Measurements from ENCODE around the gene RNF114. TPM values are rescaled to one million over a fixed set of nuclear protein-coding genes. Genes with fewer than 3 reads are reported as not detected.
"Not testable (repeated sequence)": the region's sequence is repeated elsewhere in the genome, so short reads cannot be mapped to it uniquely, and the experiment has no call there.

The RNF114 gene
- total RNA-seq, 1 donor from 2014 or later = 45.4 TPM

- no peaks in the 10 kb centered on the region for H3K36me3 Mint-ChIP-seq (ENCODE audit: low read depth)
- peak; percentile 81 for DNase-seq (ENCODE audit: low spot score)
- TF ChIP-seq CTCF (IDR thresholded peaks at IDR 0.05) = no peak
- no peaks in the 10 kb centered on the region for H3K27me3 Mint-ChIP-seq (ENCODE audit: low read depth)
- peaks cover 48% of the 10 kb centered on the region for H3K4me1 Mint-ChIP-seq (ENCODE audit: low read depth)
- no peaks in the 10 kb centered on the region for H3K9me3 Mint-ChIP-seq (ENCODE audit: low read depth)
- no peak overlapping the region for H3K4me3 Mint-ChIP-seq (ENCODE audit: unreplicated experiment)
- H3K27ac Mint-ChIP-seq (ENCODE audit: unreplicated experiment) = no peak overlapping the region
Observed at GRCh38 chr20:49892260-49892659, 43.9 kb upstream of the RNF114 start.

- peak; percentile 59 for DNase-seq (ENCODE audit: low spot score)
- Mint-ChIP-seq H3K27me3 (ENCODE audit: low read depth) (no peaks in the 10 kb centered on the region), H3K27ac (ENCODE audit: unreplicated experiment) (no peak overlapping the region), H3K4me1 (ENCODE audit: low read depth) (peaks cover 43% of the 10 kb centered on the region), H3K9me3 (ENCODE audit: low read depth) (peaks cover 4% of the 10 kb centered on the region), H3K36me3 (ENCODE audit: low read depth) (no peaks in the 10 kb centered on the region), H3K4me3 (ENCODE audit: unreplicated experiment) (no peak overlapping the region)
- no peak for TF ChIP-seq CTCF (IDR thresholded peaks at IDR 0.05)
Observed at GRCh38 chr20:49892817-49893216, 43.4 kb upstream of the RNF114 start.

GRCh38 chr20:49893242-49894072 is 42.7 kb upstream of the RNF114 start:
- no peaks in the 10 kb centered on the region for H3K27me3 Mint-ChIP-seq (ENCODE audit: low read depth)
- no peak for TF ChIP-seq CTCF (IDR thresholded peaks at IDR 0.05)
- H3K9me3 Mint-ChIP-seq (ENCODE audit: low read depth) = peaks cover 5% of the 10 kb centered on the region
- DNase-seq (ENCODE audit: low spot score) = peak; percentile 41
- no peak overlapping the region for H3K4me3 Mint-ChIP-seq (ENCODE audit: unreplicated experiment)
- no peaks in the 10 kb centered on the region for H3K36me3 Mint-ChIP-seq (ENCODE audit: low read depth)
- H3K27ac Mint-ChIP-seq (ENCODE audit: unreplicated experiment) = no peak overlapping the region
- peaks cover 37% of the 10 kb centered on the region for H3K4me1 Mint-ChIP-seq (ENCODE audit: low read depth)

GRCh38 chr20:49894073-49894470 is 42.1 kb upstream of the RNF114 start:
- Mint-ChIP-seq H3K36me3 (ENCODE audit: low read depth) (no peaks in the 10 kb centered on the region), H3K27ac (ENCODE audit: unreplicated experiment) (no peak overlapping the region), H3K9me3 (ENCODE audit: low read depth) (peaks cover 5% of the 10 kb centered on the region), H3K4me3 (ENCODE audit: unreplicated experiment) (no peak overlapping the region), H3K4me1 (ENCODE audit: low read depth) (peaks cover 30% of the 10 kb centered on the region), H3K27me3 (ENCODE audit: low read depth) (no peaks in the 10 kb centered on the region)
- TF ChIP-seq CTCF (IDR thresholded peaks at IDR 0.05) = no peak
- no peak for DNase-seq (ENCODE audit: low spot score)

GRCh38 chr20:49895474-49896093 is 40.6 kb upstream of the RNF114 start:
- H3K9me3 Mint-ChIP-seq (ENCODE audit: low read depth); DNase-seq (ENCODE audit: low spot score); H3K27ac Mint-ChIP-seq (ENCODE audit: unreplicated experiment); H3K4me3 Mint-ChIP-seq (ENCODE audit: unreplicated experiment); H3K27me3 Mint-ChIP-seq (ENCODE audit: low read depth); H3K36me3 Mint-ChIP-seq (ENCODE audit: low read depth): not testable (repeated sequence)
- H3K4me1 Mint-ChIP-seq (ENCODE audit: low read depth) = peaks cover 25% of the 10 kb centered on the region
